ENCODE measurements around the gene COQ5.
A peak's percentile ranks its signal among the peaks of the same experiment; 100 is the strongest.

The COQ5 gene

GRCh38 chr12:120528861-120529525 lies at the start of gene COQ5 (continued):
- no peak for TF ChIP-seq ZNF148 (tag by site-specific recombination; IDR thresholded peaks at IDR 0.05; ENCODE audit: borderline replicate concordance)
- no peak for TF ChIP-seq HOXC10 (CRISPR knock-in tag; IDR thresholded peaks at IDR 0.05)
- no peak for TF ChIP-seq ZFP3 (tag by site-specific recombination; IDR thresholded peaks at IDR 0.05; ENCODE audit: low read depth)
- no peak for TF ChIP-seq RBAK (tag by site-specific recombination; IDR thresholded peaks at IDR 0.05)
- TF ChIP-seq ZNF133 (tag by site-specific recombination; IDR thresholded peaks at IDR 0.05) = no peak
- peak; percentile 91 for TF ChIP-seq KLF8 (tag by site-specific recombination; IDR thresholded peaks at IDR 0.05)
- no peak for TF ChIP-seq FEZF1 (tag by site-specific recombination; IDR thresholded peaks at IDR 0.05)
- 0 out of 2 replicates have a peak, but pooled peaks have one; percentile 5 for TF ChIP-seq OSR2 (tag by site-specific recombination; IDR thresholded peaks at IDR 0.05)
- TF ChIP-seq ZNF155 (tag by site-specific recombination; IDR thresholded peaks at IDR 0.05) = no peak
- TF ChIP-seq ZNF701 (tag by site-specific recombination; IDR thresholded peaks at IDR 0.05) = no peak
- peak; percentile 78; the same call in 1 of the 2 replicates for TF ChIP-seq ZNF24 (tag by site-specific recombination; IDR thresholded peaks at IDR 0.05)
- no peak for TF ChIP-seq OVOL3 (tag by site-specific recombination; IDR thresholded peaks at IDR 0.05)
- TF ChIP-seq GLI2 (tag by site-specific recombination; IDR thresholded peaks at IDR 0.05; ENCODE audit: borderline replicate concordance, low read depth) = no peak
- peak; percentile 28 for TF ChIP-seq ZNF518A (tag by site-specific recombination; conservative IDR thresholded peaks at IDR 0.05; ENCODE audit: low read depth)
- no peak; the same call in 1 of the 2 replicates for TF ChIP-seq ZBTB20 (tag by site-specific recombination; IDR thresholded peaks at IDR 0.05)
- peak; percentile 41; the same call in 1 of the 2 replicates for TF ChIP-seq GFI1B (tag by site-specific recombination; IDR thresholded peaks at IDR 0.05)
- TF ChIP-seq ZNF280D (tag by site-specific recombination; IDR thresholded peaks at IDR 0.05) = 0 out of 2 replicates have a peak, but pooled peaks have one; percentile 67
- peak; percentile 86 for TF ChIP-seq SP3 (tag by site-specific recombination; IDR thresholded peaks at IDR 0.05)
- peak; percentile 40; the same call in 1 of the 2 replicates for TF ChIP-seq KLF9 (tag by site-specific recombination; IDR thresholded peaks at IDR 0.05; ENCODE audit: low read depth)
- peak; percentile 80 for TF ChIP-seq SP7 (tag by site-specific recombination; IDR thresholded peaks at IDR 0.05)
- no peak for TF ChIP-seq PBX3 (CRISPR knock-in tag; IDR thresholded peaks at IDR 0.05)
- TF ChIP-seq ZNF10 (tag by site-specific recombination; IDR thresholded peaks at IDR 0.05) = no peak
- TF ChIP-seq ZNF571 (tag by site-specific recombination; IDR thresholded peaks at IDR 0.05) = no peak
- TF ChIP-seq ZSCAN23 (tag by site-specific recombination; IDR thresholded peaks at IDR 0.05) = 0 out of 2 replicates have a peak, but pooled peaks have one; percentile 78
- TF ChIP-seq ZNF670 (tag by site-specific recombination; IDR thresholded peaks at IDR 0.05; ENCODE audit: low read depth) = no peak
- no peak for TF ChIP-seq ZNF792 (tag by site-specific recombination; IDR thresholded peaks at IDR 0.05)
- TF ChIP-seq ZSCAN30 (tag by site-specific recombination; IDR thresholded peaks at IDR 0.05) = peak; percentile 86
- no peak for TF ChIP-seq ZNF776 (tag by site-specific recombination; IDR thresholded peaks at IDR 0.05; ENCODE audit: borderline replicate concordance)
- TF ChIP-seq ZNF423 (tag by site-specific recombination; IDR thresholded peaks at IDR 0.05) = no peak
- no peak for TF ChIP-seq ZNF302 (tag by site-specific recombination; IDR thresholded peaks at IDR 0.05; ENCODE audit: low read depth)
